Right lobe of liver (tissue), 6 donors: ENCODE measurements around the gene NTHL1. TPM values are rescaled to one million over a fixed set of nuclear protein-coding genes. Genes with fewer than 3 reads are reported as not detected.

ENCODE experiments used
- ATAC-seq, 4 donors: fragments of 200-7000 bp; cut with Tn5 transposase; one replicate each; pipeline ENCODE4 v1.9.1; 2020; ENCODE audit warnings: mild to moderate bottlenecking in 4 of 4, moderate library complexity in 4 of 4
- DNase-seq, 3 donors: peaks; one replicate each; pipeline ENCODE4 v3.0.0-alpha.2; 2020
- H3K27ac ChIP-seq, 3 donors: fragments of 200-600 bp; one replicate each; pipeline ENCODE4 v1.8.0; 2022
- H3K27me3 ChIP-seq, 2 donors: fragments of 200-600 bp; one replicate each; pipeline ENCODE4 v1.8.0; 2022
- H3K36me3 ChIP-seq, 4 donors: fragments of 200-600 bp; sonication (generic) in 1 of 4; one replicate each; pipeline versions ENCODE4 v1.5.1 to v1.8.0; 2017 to 2022; ENCODE audit warnings: control low read depth in 1 of 4
- H3K4me1 ChIP-seq, 4 donors: fragments of 200-600 bp; sonication (generic) in 1 of 4; one replicate each; pipeline versions ENCODE4 v1.5.1 to v1.8.0; 2017 to 2022; ENCODE audit warnings: control low read depth in 1 of 4
- H3K4me3 ChIP-seq, 3 donors: fragments of 200-600 bp; one replicate each; pipeline ENCODE4 v1.8.0; 2022
- H3K9me3 ChIP-seq, 4 donors: fragments of 200-600 bp; sonication (generic) in 1 of 4; one replicate each; pipeline versions ENCODE4 v1.5.1 to v1.8.0; 2017 to 2022; ENCODE audit warnings: control low read depth in 1 of 4
- POLR2A ChIP-seq: fragments of 450-650 bp; IDR thresholded peaks from one replicate; pipeline ENCODE4 v1.6.1; 2017; ENCODE audit warnings: antibody characterized with exemption, mild to moderate bottlenecking
- WGBS: methylation state at CpG from one replicate; pipeline ENCODE4 v1.1.6; 2018; ENCODE audit warnings: low coverage, low lambda C conversion rate; ENCODE audit not compliant: insufficient coverage; ENCODE audit errors: missing lambda C conversion rate; 5-methylcytosine and 5-hydroxymethylcytosine counted together
- intact Hi-C, 2 donors: fragments of 100-400 bp; cut with DNase I; formaldehyde crosslinking; loops; one replicate each; pipeline versions ENCODE4 v1.11.2 to v1.14.1; 2022
- total RNA-seq, 6 experiments: library from RNA; depleted of rRNA in 2 of 6; stranded (reverse); fragments of >200 nt in 2 of 6; fragmentation: NEBNext Ultra II Directional in 3 of 6; extraction: Animal tissue kit (Norgen Biotek cat#: 25700) in 3 of 6; gene quantifications; one replicate each; pipeline versions ENCODE4 v1.1.0 to v1.2.4, GENCODE V29; 2016 to 2023
- TF ChIP-seq, protein P1 (sequence below), 4 donors: fragments of 200-600 bp in 3 of 4; fragments of 450-650 bp in 1 of 4; IDR thresholded peaks; one replicate each; pipeline versions ENCODE4 v1.5.1 to v1.8.0; 2016 to 2022; ENCODE audit warnings: antibody characterized with exemption in 4 of 4, mild to moderate bottlenecking in 2 of 4
- donor health status: DM: no; HTN: yes; CAD: no.
- donor health status: DM: no; HTN: no; CAD: no.
- donor health status: DM: no; HTN: no; CAD: no.
- donor health status: DM: no; HTN: yes; CAD: no.
- donor health status: DM: no; HTN: yes; CAD: no.

The NTHL1 gene
- total RNA-seq, 6 experiments from 2014 or later = 12.0 to 127 (median 42.6) TPM

GRCh38 chr16:2072926-2073325 is 25.3 kb upstream of the NTHL1 start:
- TF ChIP-seq, protein P1, sequence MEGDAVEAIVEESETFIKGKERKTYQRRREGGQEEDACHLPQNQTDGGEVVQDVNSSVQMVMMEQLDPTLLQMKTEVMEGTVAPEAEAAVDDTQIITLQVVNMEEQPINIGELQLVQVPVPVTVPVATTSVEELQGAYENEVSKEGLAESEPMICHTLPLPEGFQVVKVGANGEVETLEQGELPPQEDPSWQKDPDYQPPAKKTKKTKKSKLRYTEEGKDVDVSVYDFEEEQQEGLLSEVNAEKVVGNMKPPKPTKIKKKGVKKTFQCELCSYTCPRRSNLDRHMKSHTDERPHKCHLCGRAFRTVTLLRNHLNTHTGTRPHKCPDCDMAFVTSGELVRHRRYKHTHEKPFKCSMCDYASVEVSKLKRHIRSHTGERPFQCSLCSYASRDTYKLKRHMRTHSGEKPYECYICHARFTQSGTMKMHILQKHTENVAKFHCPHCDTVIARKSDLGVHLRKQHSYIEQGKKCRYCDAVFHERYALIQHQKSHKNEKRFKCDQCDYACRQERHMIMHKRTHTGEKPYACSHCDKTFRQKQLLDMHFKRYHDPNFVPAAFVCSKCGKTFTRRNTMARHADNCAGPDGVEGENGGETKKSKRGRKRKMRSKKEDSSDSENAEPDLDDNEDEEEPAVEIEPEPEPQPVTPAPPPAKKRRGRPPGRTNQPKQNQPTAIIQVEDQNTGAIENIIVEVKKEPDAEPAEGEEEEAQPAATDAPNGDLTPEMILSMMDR (IDR thresholded peaks at IDR 0.05) = no peak
- TF ChIP-seq POLR2A = no peak
- no peak for DNase-seq
- H3K27ac ChIP-seq = no peak overlapping the region
- no peak overlapping the region for H3K4me3 ChIP-seq
- H3K9me3 ChIP-seq = no peaks in the 10 kb centered on the region
- peaks cover 0 to 70% (median 17%) of the 10 kb centered on the region in 4 donors for H3K36me3 ChIP-seq
- H3K4me1 ChIP-seq = no peaks in the 10 kb centered on the region
- 73% methylated on average over 3 of the region's 8 CpGs for WGBS
- intact Hi-C loops = no loop called here
- H3K27me3 ChIP-seq = no peaks in the 10 kb centered on the region
- ATAC-seq = no peak

- intact Hi-C loops = no loop called here
- TF ChIP-seq, protein P1 (IDR thresholded peaks at IDR 0.05) = no peak
- no peak for TF ChIP-seq POLR2A
- WGBS = 100% methylated on average over 1 of the region's 34 CpGs
- no peak overlapping the region for H3K4me3 ChIP-seq
- peak in 2 of 4 donors; percentile 9 to 17 for ATAC-seq
- H3K36me3 ChIP-seq = peaks cover 0 to 75% (median 19%) of the 10 kb centered on the region in 4 donors
- H3K4me1 ChIP-seq = no peaks in the 10 kb centered on the region
- DNase-seq = peak in 1 of 3 donors; percentile 43
- H3K27ac ChIP-seq = no peak overlapping the region
- H3K9me3 ChIP-seq = no peaks in the 10 kb centered on the region
- no peaks in the 10 kb centered on the region for H3K27me3 ChIP-seq
These were observed 24.0 kb upstream of the NTHL1 start for GRCh38 chr16:2071454-2072202.

GRCh38 chr16:2070576-2071453 is 23.2 kb upstream of the NTHL1 start:
- no CpG with 5 or more reads among the region's 29 CpGs for WGBS
- TF ChIP-seq, protein P1 (IDR thresholded peaks at IDR 0.05) = no peak
- no peak for TF ChIP-seq POLR2A
- H3K27me3 ChIP-seq = no peaks in the 10 kb centered on the region
- no peaks in the 10 kb centered on the region for H3K9me3 ChIP-seq
- H3K4me3 ChIP-seq = no peak overlapping the region
- peak in 1 of 4 donors; percentile 4 for ATAC-seq
- no peaks in the 10 kb centered on the region for H3K4me1 ChIP-seq
- intact Hi-C loops = no loop called here
- no peak for DNase-seq
- peaks cover 0 to 76% (median 23%) of the 10 kb centered on the region in 4 donors for H3K36me3 ChIP-seq
- no peak overlapping the region for H3K27ac ChIP-seq

GRCh38 chr16:2066139-2066538 is 18.5 kb upstream of the NTHL1 start:
- no peak for ATAC-seq
- intact Hi-C loops = no loop called here
- H3K9me3 ChIP-seq = no peaks in the 10 kb centered on the region
- no peak overlapping the region for H3K27ac ChIP-seq
- peaks cover 0 to 8% (median 4%) of the 10 kb centered on the region in 4 donors for H3K4me1 ChIP-seq
- no peak overlapping the region for H3K4me3 ChIP-seq
- WGBS = 85% methylated on average over 4 of the region's 11 CpGs
- DNase-seq = no peak
- no peaks in the 10 kb centered on the region for H3K27me3 ChIP-seq
- peaks cover 0 to 53% (median 8%) of the 10 kb centered on the region in 4 donors for H3K36me3 ChIP-seq
- no peak for TF ChIP-seq POLR2A
- TF ChIP-seq, protein P1 (IDR thresholded peaks at IDR 0.05) = no peak
